ENCODE data around the gene CHKB.
"Not testable (repeated sequence)": the region's sequence is repeated elsewhere in the genome, so short reads cannot be mapped to it uniquely, and the experiment has no call there.

CHKB gene

DNA sequence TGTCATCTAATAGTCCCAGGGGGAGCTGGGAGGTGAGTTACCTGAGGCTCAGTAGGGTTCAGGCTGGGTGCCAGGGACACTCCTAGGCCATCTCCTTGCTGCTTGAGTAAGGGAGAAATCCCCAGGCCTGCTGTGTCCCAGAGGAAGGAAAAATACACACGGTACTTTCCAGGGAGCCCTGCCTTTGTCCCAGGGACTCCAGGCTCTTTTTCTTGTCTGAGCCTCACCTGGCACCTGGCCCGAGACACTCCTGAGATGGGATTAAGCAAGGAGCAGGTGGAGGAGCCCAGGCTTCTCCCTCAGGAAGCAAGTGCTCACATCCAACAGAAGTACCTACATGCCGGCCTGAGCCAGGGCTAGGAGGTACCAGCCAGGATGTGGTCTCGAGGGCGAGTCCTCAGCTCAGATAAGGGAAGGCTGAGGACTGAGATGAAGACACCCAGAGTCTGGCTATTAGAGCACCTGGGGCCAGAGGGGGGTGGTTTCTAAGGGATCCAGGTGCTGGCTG, 37.8 kb downstream of the CHKB start:
- 0 out of 2 replicates have a peak overlapping the region, but pooled peaks have one; percentile 40 for H3K4me3 ChIP-seq
- H3K4me1 ChIP-seq: peaks cover 67% of the 10 kb centered on the region
- no peaks in the 10 kb centered on the region for H3K9me3 ChIP-seq
- H3K4me2 ChIP-seq: peak overlapping the region; percentile 88
- H3K27me3 ChIP-seq: peaks cover 18% of the 10 kb centered on the region
- TF ChIP-seq Cebpa-rat (IDR thresholded peaks at IDR 0.05): no peak
- no peak overlapping the region for H3K9ac ChIP-seq
- H3K27ac ChIP-seq: no peak overlapping the region
- no peaks in the 10 kb centered on the region for H3K36me3 ChIP-seq
- peaks cover 14% of the 10 kb centered on the region; the same call in 1 of the 2 replicates for H4K20me1 ChIP-seq

DNA sequence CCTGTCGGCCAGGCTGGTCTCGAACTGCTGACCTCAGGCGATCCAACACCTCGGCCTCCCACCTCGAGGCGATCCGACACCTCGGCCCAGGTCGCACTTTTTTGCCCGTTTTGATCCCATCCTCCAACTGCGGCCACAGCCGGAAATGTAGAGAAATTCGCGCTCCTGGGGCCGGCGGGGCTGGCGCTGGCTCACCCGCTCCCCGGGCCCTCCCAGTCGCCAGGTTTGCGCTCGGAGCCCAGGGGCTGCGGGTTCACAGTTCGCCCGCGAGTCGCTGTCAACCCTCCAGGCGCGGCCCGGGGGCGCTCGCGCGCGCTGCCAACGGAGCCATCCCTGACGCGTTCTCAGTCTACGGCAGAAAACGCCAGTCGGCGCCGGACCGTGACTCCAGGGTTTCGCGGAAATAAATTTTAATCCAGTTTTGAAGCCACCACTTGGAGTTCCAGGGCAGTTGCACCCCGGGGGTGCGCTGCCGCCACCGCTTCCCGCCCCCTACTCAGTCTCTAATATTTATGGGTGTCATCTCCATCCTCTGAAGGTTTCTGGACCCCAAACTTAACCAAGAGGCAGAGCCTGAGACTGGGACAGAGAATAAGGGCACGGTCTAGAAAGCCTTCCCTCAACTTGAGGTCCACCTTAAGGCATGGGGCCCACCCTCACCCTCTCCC, 38.4 kb downstream of the CHKB start:
- Histone ChIP-seq H3K36me3 (no peaks in the 10 kb centered on the region), H4K20me1 (peaks cover 14% of the 10 kb centered on the region; the same call in 1 of the 2 replicates), H3K27me3 (peaks cover 18% of the 10 kb centered on the region), H3K4me3 (peak overlapping the region; percentile 40; the same call in 1 of the 2 replicates), H3K4me2 (peak overlapping the region; percentile 88), H3K27ac (no peak overlapping the region), H3K9ac (no peak overlapping the region), H3K4me1 (peaks cover 67% of the 10 kb centered on the region), H3K9me3 (no peaks in the 10 kb centered on the region)
- no peak for TF ChIP-seq Cebpa-rat (IDR thresholded peaks at IDR 0.05)

DNA sequence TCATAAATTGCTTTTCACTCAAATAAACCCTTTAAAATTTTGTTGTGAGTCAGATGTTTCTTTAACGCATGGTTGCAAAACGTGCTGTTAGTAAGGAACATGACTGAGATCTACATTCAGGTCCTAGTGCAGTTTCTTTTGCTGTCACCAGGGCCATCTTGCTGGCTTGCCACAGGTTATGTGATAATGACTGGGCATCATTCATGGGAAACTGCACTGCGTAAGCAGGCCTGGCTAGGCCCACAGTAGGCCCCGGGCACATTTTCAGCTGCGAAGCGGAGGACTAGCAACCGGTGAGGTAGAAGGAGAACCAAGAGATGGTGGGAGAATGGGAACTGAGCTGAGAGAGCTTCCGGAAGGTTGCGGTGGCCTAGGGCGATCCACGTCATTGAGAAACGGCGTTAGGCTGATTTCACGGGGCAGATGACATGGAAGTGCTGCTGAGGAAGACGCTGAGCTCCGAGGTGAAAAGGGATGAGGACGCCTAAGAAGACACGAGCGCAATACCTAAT, 40.2 kb downstream of the CHKB start:
- Histone ChIP-seq H3K36me3 (no peaks in the 10 kb centered on the region), H3K9ac (no peak overlapping the region), H3K27me3 (peaks cover 18% of the 10 kb centered on the region), H3K27ac (no peak overlapping the region), H3K4me1 (peaks cover 55% of the 10 kb centered on the region), H3K4me2 (no peak overlapping the region), H3K9me3 (no peaks in the 10 kb centered on the region), H3K4me3 (no peak overlapping the region), H4K20me1 (peaks cover 14% of the 10 kb centered on the region; the same call in 1 of the 2 replicates)
- no peak for TF ChIP-seq Cebpa-rat (IDR thresholded peaks at IDR 0.05)

DNA sequence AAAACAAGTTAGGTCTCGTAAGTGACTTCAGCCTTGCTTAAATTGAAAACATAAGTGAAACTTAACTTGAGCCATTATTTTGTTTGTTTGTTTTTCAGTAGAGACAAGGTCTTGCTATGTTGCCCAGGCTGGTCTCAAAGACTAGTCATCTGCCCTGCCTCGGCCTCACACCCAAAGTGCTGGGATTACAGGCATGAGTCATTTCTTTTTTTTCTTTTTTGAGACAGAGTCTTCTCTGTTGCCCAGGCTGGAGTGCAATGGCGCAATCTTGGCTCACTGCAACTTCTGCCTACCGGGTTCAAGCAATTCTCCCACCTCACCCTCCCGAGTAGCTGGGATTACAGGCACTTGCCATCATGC, 41.0 kb downstream of the CHKB start:
- peaks cover 18% of the 10 kb centered on the region for H3K27me3 ChIP-seq
- H4K20me1 ChIP-seq, H3K4me2 ChIP-seq, H3K9me3 ChIP-seq, H3K27ac ChIP-seq, H3K9ac ChIP-seq, H3K36me3 ChIP-seq, H3K4me3 ChIP-seq: not testable (repeated sequence)
- peaks cover 46% of the 10 kb centered on the region for H3K4me1 ChIP-seq

DNA sequence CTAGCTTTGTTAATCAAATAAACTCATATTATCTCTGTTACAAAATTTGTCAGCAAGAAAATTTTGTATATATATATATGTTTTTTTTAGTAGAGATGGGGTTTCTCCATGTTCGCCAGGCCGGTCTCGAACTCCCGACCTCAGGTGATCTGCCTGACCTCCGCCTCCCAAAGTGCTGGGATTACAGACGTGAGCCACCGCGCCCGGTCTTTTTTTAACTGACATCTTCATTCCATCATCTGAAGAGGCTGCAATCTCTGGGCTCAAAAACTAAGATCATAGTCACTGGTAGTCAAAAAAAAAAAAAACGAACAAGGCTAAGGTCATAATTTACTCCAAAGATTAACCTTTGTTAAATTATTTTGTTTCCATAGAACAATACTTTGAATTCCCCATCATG, 42.3 kb downstream of the CHKB start:
- H3K27ac ChIP-seq: no peak overlapping the region

DNA sequence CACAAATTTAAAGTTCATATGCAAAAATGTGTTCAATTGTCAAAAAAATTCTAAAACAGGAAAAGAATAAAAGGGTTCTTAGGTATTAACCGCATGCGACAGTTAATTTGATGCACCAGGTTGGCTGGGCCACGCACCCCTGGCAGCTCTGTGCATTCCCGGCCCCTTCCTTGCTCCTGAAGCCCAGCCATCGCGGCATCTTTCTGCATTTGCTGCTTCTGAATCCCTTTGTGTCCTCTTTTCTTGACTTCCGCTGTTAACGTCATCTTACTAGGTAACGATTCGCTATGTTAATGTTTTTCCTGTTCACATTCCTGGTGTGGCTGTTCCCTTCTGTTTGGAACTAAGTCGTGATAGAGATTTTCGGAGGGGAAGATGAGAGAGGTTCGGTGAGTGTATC, 44.9 kb downstream of the CHKB start:
- peaks cover 17% of the 10 kb centered on the region for H3K27me3 ChIP-seq
- no peak for TF ChIP-seq Cebpa-rat (IDR thresholded peaks at IDR 0.05)
- H3K27ac ChIP-seq: no peak overlapping the region
- no peak overlapping the region for H3K4me2 ChIP-seq
- no peaks in the 10 kb centered on the region; the same call in 1 of the 2 replicates for H4K20me1 ChIP-seq
- H3K9ac ChIP-seq: no peak overlapping the region
- peaks cover 16% of the 10 kb centered on the region for H3K4me1 ChIP-seq
- no peaks in the 10 kb centered on the region for H3K9me3 ChIP-seq
- no peaks in the 10 kb centered on the region for H3K36me3 ChIP-seq
- no peak overlapping the region for H3K4me3 ChIP-seq

More for the DNA sequence above, 42.3 kb downstream of the CHKB start:
- peaks cover 34% of the 10 kb centered on the region for H3K4me1 ChIP-seq
- no peak for TF ChIP-seq Cebpa-rat (IDR thresholded peaks at IDR 0.05)
- peaks cover 17% of the 10 kb centered on the region for H3K27me3 ChIP-seq
- H3K9me3 ChIP-seq: no peaks in the 10 kb centered on the region
- no peak overlapping the region for H3K4me2 ChIP-seq
- H3K9ac ChIP-seq: no peak overlapping the region
- no peak overlapping the region for H3K4me3 ChIP-seq
- no peaks in the 10 kb centered on the region for H4K20me1 ChIP-seq
- no peaks in the 10 kb centered on the region for H3K36me3 ChIP-seq

DNA sequence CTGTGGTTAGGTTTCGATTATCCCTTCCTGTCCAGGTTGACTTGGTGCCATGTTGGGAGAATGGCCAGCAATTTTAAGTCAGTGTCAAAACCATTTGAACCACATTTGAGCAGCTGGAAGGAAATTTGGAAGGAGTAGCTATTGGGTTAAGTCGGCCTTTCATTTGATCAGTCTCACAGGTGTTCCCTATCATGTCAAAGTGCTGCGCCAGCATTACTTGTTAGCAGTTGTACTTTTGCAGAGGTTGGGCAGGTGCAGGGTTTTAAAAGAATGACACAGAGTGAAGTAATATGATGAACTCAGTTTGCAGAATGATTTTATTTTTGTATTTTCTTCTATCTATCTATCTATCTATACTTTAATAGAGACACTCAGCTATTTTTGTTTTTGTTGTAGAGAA, 46.4 kb downstream of the CHKB start:
- no peak for TF ChIP-seq Cebpa-rat (IDR thresholded peaks at IDR 0.05)
- no peak overlapping the region for H3K4me3 ChIP-seq
- peaks cover 10% of the 10 kb centered on the region for H4K20me1 ChIP-seq
- peaks cover 32% of the 10 kb centered on the region for H3K27me3 ChIP-seq
- H3K9ac ChIP-seq: no peak overlapping the region
- H3K4me1 ChIP-seq: peaks cover 19% of the 10 kb centered on the region
- H3K27ac ChIP-seq: no peak overlapping the region
- no peaks in the 10 kb centered on the region for H3K36me3 ChIP-seq
- no peaks in the 10 kb centered on the region for H3K9me3 ChIP-seq
- no peak overlapping the region for H3K4me2 ChIP-seq

DNA sequence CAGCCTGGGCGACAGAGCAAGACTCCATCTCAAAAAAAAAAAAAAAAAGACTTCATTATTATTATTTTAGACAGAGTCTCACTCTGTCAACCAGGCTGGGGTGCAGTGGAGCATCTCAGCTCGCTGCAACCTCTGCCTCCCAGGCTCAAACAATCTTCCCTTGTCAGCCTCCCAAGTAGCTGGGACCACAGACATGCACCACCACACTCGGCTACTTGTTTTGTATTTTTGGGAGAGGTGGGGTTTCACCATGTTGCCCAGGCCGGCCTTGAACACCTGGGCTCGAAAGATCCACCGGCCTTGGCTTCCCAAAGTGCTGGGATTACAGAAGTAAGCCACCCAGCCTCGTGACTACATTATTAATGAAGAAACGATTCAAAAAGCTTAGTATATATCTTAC, 47.5 kb downstream of the CHKB start:
- TF ChIP-seq Cebpa-rat (IDR thresholded peaks at IDR 0.05): no peak

DNA sequence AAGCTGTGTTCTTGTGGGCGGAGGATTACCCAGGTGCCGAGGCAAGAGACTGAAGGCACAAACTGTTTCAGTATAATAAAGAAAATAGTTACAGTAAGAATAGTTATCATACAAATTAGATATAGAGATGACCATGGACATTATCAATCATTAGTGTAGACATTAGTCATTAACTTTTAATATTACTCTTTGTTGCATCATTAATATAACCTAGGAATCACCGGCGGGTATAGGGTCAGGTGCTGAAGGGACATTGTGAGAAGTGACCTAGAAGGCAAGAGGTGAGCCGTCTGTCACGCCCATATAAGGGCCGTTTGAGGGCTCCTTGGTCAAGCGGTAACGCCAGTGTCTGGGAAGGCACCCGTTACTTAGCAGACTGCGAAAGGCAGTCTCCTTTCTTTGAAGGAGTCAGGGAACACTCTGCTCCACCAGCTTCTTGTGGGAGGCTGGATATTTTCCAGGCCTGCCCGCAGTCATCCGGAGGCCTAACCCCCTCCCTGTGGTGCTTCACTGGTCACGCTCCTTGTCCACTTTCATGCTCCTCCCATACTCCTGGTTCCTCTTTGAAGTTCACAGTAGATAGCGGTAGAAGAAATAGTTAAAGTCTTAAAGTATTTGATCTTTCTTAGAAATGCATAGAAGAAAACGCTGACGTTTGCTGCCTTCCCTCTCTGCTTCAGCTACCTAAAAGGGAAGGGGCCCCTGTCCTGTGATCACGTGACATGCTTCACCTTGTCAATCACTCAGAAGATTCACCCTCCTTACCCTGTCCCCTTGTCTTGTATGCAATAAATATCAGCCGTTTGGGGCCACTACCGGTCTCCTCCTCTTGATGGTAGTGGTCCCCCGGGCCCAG, 48.6 kb downstream of the CHKB start:
- Histone ChIP-seq H3K9me3 (peaks cover 18% of the 10 kb centered on the region), H4K20me1 (peaks cover 32% of the 10 kb centered on the region), H3K4me1 (peaks cover 23% of the 10 kb centered on the region), H3K27me3 (peaks cover 53% of the 10 kb centered on the region)
- H3K4me3 ChIP-seq, H3K36me3 ChIP-seq, H3K4me2 ChIP-seq, H3K9ac ChIP-seq, H3K27ac ChIP-seq: not testable (repeated sequence)

More for the DNA sequence above, 47.5 kb downstream of the CHKB start:
- Histone ChIP-seq H3K27me3 (peaks cover 43% of the 10 kb centered on the region), H3K4me2 (no peak overlapping the region), H3K4me1 (peaks cover 26% of the 10 kb centered on the region), H3K36me3 (no peaks in the 10 kb centered on the region), H3K27ac (no peak overlapping the region), H4K20me1 (peaks cover 21% of the 10 kb centered on the region), H3K4me3 (no peak overlapping the region), H3K9me3 (peaks cover 10% of the 10 kb centered on the region), H3K9ac (no peak overlapping the region)
